ENCODE measurements around the gene FUT6. TPM values are rescaled to one million over a fixed set of nuclear protein-coding genes. Genes with fewer than 3 reads are reported as not detected.

The FUT6 gene
- total RNA-seq, 6 experiments from 2014 or later = not detected

DNA sequence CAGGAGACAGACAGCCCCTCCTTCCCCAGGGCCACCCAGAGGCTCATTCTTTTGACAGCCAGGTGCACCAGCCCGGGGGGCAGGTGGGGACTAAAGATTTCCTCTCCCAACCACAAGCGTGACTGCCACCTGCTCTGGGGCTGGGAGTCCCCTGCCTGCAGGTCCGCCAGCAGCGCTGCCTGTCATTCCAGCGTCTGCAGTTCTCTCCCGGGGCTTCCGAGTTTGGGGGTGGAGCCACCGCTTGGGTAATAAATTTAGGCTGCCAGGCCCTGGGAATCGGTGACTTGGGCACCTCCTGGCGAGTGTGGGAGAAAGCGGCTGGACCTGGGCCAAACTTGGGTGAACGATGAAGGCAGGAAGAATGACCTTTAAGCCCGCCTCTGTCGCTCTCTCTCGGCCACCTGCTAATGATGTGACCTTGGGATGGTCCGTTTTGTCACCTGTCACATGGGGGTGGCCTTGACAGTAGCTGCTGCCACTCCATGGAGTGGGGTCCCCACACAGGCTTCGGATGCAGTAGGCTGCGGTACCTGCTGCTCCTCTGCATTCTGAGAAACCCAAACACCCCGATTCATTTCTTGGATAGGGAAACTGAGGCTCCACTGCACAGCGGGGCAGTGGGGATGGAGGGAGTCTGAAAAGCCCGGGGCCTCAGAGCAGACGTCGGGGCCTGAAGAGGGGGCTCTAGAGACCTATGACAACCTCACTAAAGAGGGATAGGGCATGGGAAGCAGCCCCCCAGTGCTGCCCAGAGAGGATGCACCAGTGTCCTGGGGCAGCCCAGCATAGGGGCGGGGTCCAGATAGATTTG, 12.8 kb downstream of the FUT6 start:
- no peak overlapping the region for H3K27ac Mint-ChIP-seq
- no peak for TF ChIP-seq CTCF (IDR thresholded peaks at IDR 0.05)

DNA sequence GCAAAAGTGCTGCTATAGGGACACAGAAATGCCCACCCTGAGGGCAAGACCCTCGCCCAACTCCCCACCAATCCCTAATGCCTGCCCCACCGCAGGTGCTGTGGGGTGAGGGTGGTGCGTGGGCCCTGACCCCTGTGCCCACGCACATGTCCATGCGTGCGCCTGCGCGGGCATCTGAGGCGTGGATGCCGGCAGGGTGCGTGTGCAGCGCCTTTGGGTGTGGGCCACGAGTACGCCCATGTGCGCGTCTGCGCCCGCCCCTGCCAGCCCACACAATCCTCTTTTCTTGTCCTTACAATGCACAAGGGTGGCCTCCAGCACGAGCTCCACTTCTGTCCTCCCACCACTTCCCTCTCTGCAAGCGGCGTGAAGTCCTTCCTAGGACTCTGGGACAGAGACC, 14.3 kb downstream of the FUT6 start:
- Mint-ChIP-seq H3K36me3 (ENCODE audit: low read depth) (peaks cover 4% of the 10 kb centered on the region; the same call in 1 of the 2 replicates), H3K4me1 (ENCODE audit: low read depth) (no peaks in the 10 kb centered on the region)
- no peak for TF ChIP-seq CTCF (IDR thresholded peaks at IDR 0.05)

More for the DNA sequence above, 12.8 kb downstream of the FUT6 start:
- no peaks in the 10 kb centered on the region for H3K9me3 Mint-ChIP-seq
- no peak for DNase-seq
- peaks cover 4% of the 10 kb centered on the region; the same call in 1 of the 2 replicates for H3K36me3 Mint-ChIP-seq (ENCODE audit: low read depth)
- H3K4me1 Mint-ChIP-seq (ENCODE audit: low read depth) = no peaks in the 10 kb centered on the region
- peaks cover 30% of the 10 kb centered on the region for H3K27me3 Mint-ChIP-seq (ENCODE audit: insufficient read depth)
- peak overlapping the region; percentile 21; the same call in 1 of the 2 replicates for H3K4me3 Mint-ChIP-seq

DNA sequence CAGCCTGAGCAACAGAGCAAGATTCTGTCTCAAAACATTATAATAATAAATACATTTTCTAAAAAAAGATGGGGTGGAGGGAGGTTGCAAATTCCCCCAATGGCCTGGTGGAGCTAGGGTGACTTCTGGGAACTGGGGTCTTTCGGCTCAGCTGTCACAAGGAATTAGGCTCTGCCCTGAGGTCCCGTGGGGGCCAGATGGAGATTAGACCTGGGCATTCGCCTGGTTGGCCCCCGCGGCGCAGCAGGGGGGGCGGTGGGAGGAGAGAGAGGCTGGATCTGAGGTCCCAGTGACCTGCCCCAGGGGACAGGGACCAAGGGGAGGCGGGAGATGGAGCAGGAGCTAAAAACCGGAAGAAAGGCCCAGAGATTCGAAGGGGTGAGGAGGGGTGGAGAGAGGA, 14.8 kb downstream of the FUT6 start:
- DNase-seq = no peak
- Mint-ChIP-seq H3K9me3 (no peaks in the 10 kb centered on the region), H3K4me1 (ENCODE audit: low read depth) (no peaks in the 10 kb centered on the region), H3K27ac (no peak overlapping the region), H3K36me3 (ENCODE audit: low read depth) (peaks cover 4% of the 10 kb centered on the region; the same call in 1 of the 2 replicates), H3K4me3 (no peak overlapping the region), H3K27me3 (ENCODE audit: insufficient read depth) (peaks cover 28% of the 10 kb centered on the region)
- TF ChIP-seq CTCF (IDR thresholded peaks at IDR 0.05) = no peak

More for the DNA sequence above, 14.3 kb downstream of the FUT6 start:
- Mint-ChIP-seq H3K27me3 (ENCODE audit: insufficient read depth) (peaks cover 32% of the 10 kb centered on the region), H3K4me3 (no peak overlapping the region), H3K9me3 (no peaks in the 10 kb centered on the region), H3K27ac (no peak overlapping the region)
- DNase-seq = no peak

DNA sequence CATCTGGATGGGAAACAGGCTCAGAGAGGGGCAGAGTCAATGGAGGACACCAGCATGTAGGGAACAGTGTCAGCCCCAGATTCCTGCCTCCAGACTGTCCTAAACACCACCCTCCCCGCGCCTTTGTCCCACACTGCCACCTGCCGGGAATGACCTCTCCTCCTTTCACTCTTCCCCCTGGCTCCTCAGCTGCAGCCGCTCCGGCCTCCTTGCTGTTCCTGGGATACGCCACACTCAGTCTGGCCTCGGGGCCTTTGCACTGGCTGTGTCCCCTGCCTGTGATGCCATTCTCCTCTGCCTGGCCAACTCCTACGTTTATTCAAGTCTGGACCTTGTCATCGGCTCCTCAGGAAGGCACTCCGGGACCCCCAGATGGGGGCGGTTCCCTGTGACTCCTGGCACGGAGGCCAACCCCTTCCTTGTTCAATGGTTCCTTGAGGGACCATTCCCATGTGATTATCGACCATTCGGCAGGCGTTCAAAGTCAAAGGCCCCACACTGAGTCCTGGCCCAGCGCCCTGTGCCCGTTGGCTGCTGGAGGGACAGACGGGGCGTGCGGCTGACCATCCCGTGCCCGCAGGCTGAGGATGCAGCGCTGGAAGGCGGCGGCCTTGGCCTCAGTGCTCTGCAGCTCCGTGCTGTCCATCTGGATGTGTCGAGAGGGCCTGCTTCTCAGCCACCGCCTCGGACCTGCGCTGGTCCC, 15.8 kb downstream of the FUT6 start:
- Mint-ChIP-seq H3K4me3 (no peak overlapping the region), H3K36me3 (ENCODE audit: low read depth) (peaks cover 4% of the 10 kb centered on the region; the same call in 1 of the 2 replicates), H3K9me3 (no peaks in the 10 kb centered on the region)

More for the DNA sequence above, 15.8 kb downstream of the FUT6 start:
- TF ChIP-seq CTCF (IDR thresholded peaks at IDR 0.05) = peak; percentile 51; the same call in 1 of the 2 replicates
- no peak for DNase-seq
- no peaks in the 10 kb centered on the region for H3K4me1 Mint-ChIP-seq (ENCODE audit: low read depth)
- peaks cover 23% of the 10 kb centered on the region for H3K27me3 Mint-ChIP-seq (ENCODE audit: insufficient read depth)
- no peak overlapping the region for H3K27ac Mint-ChIP-seq
